K562 (cell line): ENCODE data around the gene ZC3H15. TPM values are rescaled to one million over a fixed set of nuclear protein-coding genes. Genes with fewer than 3 reads are reported as not detected.
"Not testable (repeated sequence)": the region's sequence is repeated elsewhere in the genome, so short reads cannot be mapped to it uniquely, and the experiment has no call there.

Experiments used
- ATAC-seq: fragments of 200-7000 bp; cut with Tn5 transposase; 3 replicates; pipeline ENCODE4 v1.9.1; 2020; ENCODE audit warnings: moderate library complexity
- BruUV-seq: library from RNA; stranded (reverse); fragments of 400-500 nt; replicated peaks from 2 replicates; lab custom pipeline; 2021; lab: Mats Ljungman, UMichigan
- CTCF ChIA-PET: fragments of 300-600 bp; formaldehyde crosslinking; extraction: SDS; loops from one replicate; lab custom pipeline; 2021; ENCODE audit warnings: low intra/inter-chr PET ratio; lab: Yijun Ruan, JAX
- POLR2A ChIA-PET: fragments of 300-600, 350-650 bp; sonication (Branson Sonifier 250); formaldehyde crosslinking; extraction: SDS; loops from one replicate; lab custom pipeline; 2021; ENCODE audit warnings: antibody characterized with exemption, inconsistent platforms; lab: Yijun Ruan, JAX
- DNase-seq, 4 experiments: peaks; one replicate each; pipeline versions ENCODE4 v3.0.0 to v3.0.0-alpha.2; 2011 to 2018; ENCODE audit warnings: low spot score in 3 of 4, mixed read lengths in 3 of 4; ENCODE audit errors: extremely low read depth in 1 of 4
- FAIRE-seq: peaks from 2 replicates; lab custom pipeline; 2011; peaks lifted over from hg19 to GRCh38; lab: Jason Lieb, UNC
- H2AFZ ChIP-seq: 2 replicates; pipeline ENCODE4 v1.6.0; 2011; ENCODE audit warnings: low read depth, low read length, control low read depth, inconsistent platforms
- H3K27ac ChIP-seq: fragments of 200-600 bp; 3 replicates; pipeline ENCODE4 v1.8.0; 2011; ENCODE audit warnings: low read depth, mild to moderate bottlenecking, control low read depth, inconsistent platforms, low read length, moderate library complexity, mixed read lengths; ENCODE audit errors: extremely low read depth
- H3K27me3 ChIP-seq, 2 experiments: fragments of 300-600 bp in 1 of 2; 2 replicates in 1 of 2; 3 replicates in 1 of 2; pipeline versions ENCODE4 v1.6.0 to v1.8.0; 2011; ENCODE audit warnings: inconsistent platforms in 2 of 2, low read length in 2 of 2, mild to moderate bottlenecking in 1 of 2, mixed read lengths in 1 of 2, moderate library complexity in 1 of 2; ENCODE audit not compliant: control insufficient read depth in 2 of 2, insufficient read depth in 2 of 2
- H3K36me3 ChIP-seq: fragments of 300-600 bp; 3 replicates; pipeline ENCODE4 v1.8.0; 2011; ENCODE audit warnings: mild to moderate bottlenecking, low read length, inconsistent platforms; ENCODE audit not compliant: control insufficient read depth, insufficient read depth
- H3K4me1 ChIP-seq, 2 experiments: fragments of 200-600 bp in 1 of 2; replicated peaks in 1 of 2; 2 replicates in 1 of 2; 3 replicates in 1 of 2; pipeline versions ENCODE4 v1.5.1 to v1.8.0; 2011; ENCODE audit warnings: inconsistent platforms in 2 of 2, low read length in 2 of 2, mild to moderate bottlenecking in 1 of 2, mixed read lengths in 1 of 2, moderate library complexity in 1 of 2; ENCODE audit not compliant: control insufficient read depth in 2 of 2, insufficient read depth in 2 of 2
- H3K4me2 ChIP-seq: 2 replicates; pipeline ENCODE4 v1.6.1; 2011; ENCODE audit warnings: low read length, control low read depth, inconsistent platforms, mixed read lengths; ENCODE audit not compliant: insufficient read depth
- H3K4me3 ChIP-seq: fragments of 200-600 bp; sonication (generic), shearing (Covaris generic); 2 replicates; pipeline ENCODE4 v1.5.1; 2016; ENCODE audit warnings: control low read depth, inconsistent platforms
- H3K79me2 ChIP-seq: fragments of 200-600 bp; 3 replicates; pipeline ENCODE4 v1.8.0; 2011; ENCODE audit warnings: low read length, inconsistent platforms; ENCODE audit not compliant: control insufficient read depth, insufficient read depth
- H3K9ac ChIP-seq, 2 experiments: 2 replicates each; pipeline versions ENCODE4 v1.6.0 to v1.6.1; 2011; ENCODE audit warnings: low read depth in 2 of 2, low read length in 2 of 2, control low read depth in 1 of 2, inconsistent platforms in 1 of 2, mild to moderate bottlenecking in 1 of 2, mixed read lengths in 1 of 2; ENCODE audit not compliant: insufficient read depth in 1 of 2
- H3K9me1 ChIP-seq: one replicate; pipeline ENCODE4 v1.6.0; 2011; ENCODE audit warnings: inconsistent platforms, mild to moderate bottlenecking, low read length, moderate library complexity; ENCODE audit not compliant: control insufficient read depth, insufficient read depth
- H3K9me3 ChIP-seq: replicated peaks from 2 replicates; pipeline ENCODE4 v1.5.1; 2011; ENCODE audit warnings: low read depth, low read length, inconsistent platforms; ENCODE audit not compliant: control insufficient read depth, insufficient read depth
- H4K20me1 ChIP-seq: replicated peaks from 2 replicates; pipeline ENCODE4 v1.6.1; 2011; ENCODE audit warnings: low read length, inconsistent platforms, mixed read lengths; ENCODE audit not compliant: control insufficient read depth, insufficient read depth
- CBX5 ChIP-seq: IDR thresholded peaks from 2 replicates; pipeline ENCODE4 v1.6.1; 2014; ENCODE audit warnings: low read depth, borderline replicate concordance
- CEBPG ChIP-seq, 3 experiments: fragments of 200-800 bp in 1 of 3; sonication (Bioruptor generic) in 1 of 3; sonication (generic) in 1 of 3; formaldehyde crosslinking in 1 of 3; IDR thresholded peaks in 2 of 3; conservative IDR thresholded peaks in 1 of 3; 2 replicates each; pipeline versions ENCODE4 v1.6.1 to v1.8.0; 2016 to 2022; ENCODE audit warnings: missing compliant biosample characterization in 2 of 3, missing genetic modification characterization in 2 of 3, mild to moderate bottlenecking in 1 of 3, missing genetic modification reagents in 1 of 3
- DACH1 ChIP-seq: fragments of 450-650 bp; IDR thresholded peaks from 2 replicates; pipeline ENCODE4 v1.6.1; 2018; ENCODE audit not compliant: partially characterized antibody
- MLLT1 ChIP-seq, 2 experiments: fragments of 450-650 bp; IDR thresholded peaks; 2 replicates each; pipeline ENCODE4 v1.6.1; 2016
- NFIC ChIP-seq: fragments of 450-650 bp; IDR thresholded peaks from 2 replicates; pipeline ENCODE4 v1.6.1; 2017; ENCODE audit warnings: mild to moderate bottlenecking, inconsistent platforms
- NR2C1 ChIP-seq, 2 experiments: fragments of 450-650 bp; IDR thresholded peaks; 2 replicates each; pipeline ENCODE4 v1.6.1; 2017; ENCODE audit warnings: mild to moderate bottlenecking in 2 of 2, antibody characterized with exemption in 1 of 2, inconsistent platforms in 1 of 2, missing compliant biosample characterization in 1 of 2, missing genetic modification characterization in 1 of 2
- PHB2 ChIP-seq: fragments of 450-650 bp; IDR thresholded peaks from 2 replicates; pipeline ENCODE4 v1.6.1; 2017; ENCODE audit warnings: low read depth
- POLR2AphosphoS5 ChIP-seq: IDR thresholded peaks from 2 replicates; pipeline ENCODE4 v1.6.1; 2011; ENCODE audit warnings: mild to moderate bottlenecking, low read depth, low read length, moderate library complexity; ENCODE audit not compliant: control insufficient read depth, insufficient read depth
- RAD51 ChIP-seq: fragments of 450-650 bp; IDR thresholded peaks from 2 replicates; pipeline ENCODE4 v1.7.1; 2016; ENCODE audit warnings: low read depth, mild to moderate bottlenecking, borderline replicate concordance
- RCOR1 ChIP-seq, 2 experiments: IDR thresholded peaks; 2 replicates each; pipeline ENCODE4 v1.6.1; 2012; ENCODE audit warnings: low read depth in 2 of 2, low read length in 2 of 2, borderline replicate concordance in 1 of 2, improper control_type of control experiment in 1 of 2
- SMARCA4 ChIP-seq: fragments of 450-650 bp; IDR thresholded peaks from 2 replicates; pipeline ENCODE4 v1.6.1; 2016
- SOX6 ChIP-seq: fragments of 450-650 bp; IDR thresholded peaks from 2 replicates; pipeline ENCODE4 v1.6.1; 2014; ENCODE audit warnings: mild to moderate bottlenecking
- STAT5A ChIP-seq: IDR thresholded peaks from 2 replicates; pipeline ENCODE4 v1.6.1; 2012; ENCODE audit warnings: low read length, inconsistent platforms, borderline replicate concordance
- WGBS: fragments of 100-300 bp; shearing (Covaris generic); methylation state at CpG from one replicate; pipeline ENCODE4 v1.1.6; 2016; ENCODE audit warnings: low coverage, mixed read lengths; ENCODE audit not compliant: insufficient coverage; ENCODE audit errors: missing lambda C conversion rate; 5-methylcytosine and 5-hydroxymethylcytosine counted together
- in situ Hi-C: fragments of 300-500 bp; cut with MboI; formaldehyde crosslinking; loops from 4 replicates; pipeline ENCODE4 v1.15.0; 2018; ENCODE audit warnings: inconsistent platforms, mixed read lengths
- intact Hi-C: fragments of 100-400 bp; cut with micrococcal nuclease; formaldehyde crosslinking; loops from 2 replicates; pipeline ENCODE4 v1.14.2; 2022
- polyA plus RNA-seq, 8 experiments: library from polyadenylated mRNA; depleted of rRNA in 4 of 8; stranded (reverse) in 5 of 8; unstranded in 3 of 8; fragments of >200 nt; fragmentation: Nextera tagmentation in 2 of 8; fragmentation: Illumina TruSeq in 1 of 8; extraction: Ambion mirVana in 2 of 8; extraction: Trizol in 1 of 8; gene quantifications; 2 replicates each; pipeline versions ENCODE4 v1.2.1 to v1.2.3, GENCODE V29; 2011 to 2014; ENCODE audit warnings: inconsistent platforms in 1 of 8, missing spikeins in 1 of 8
- total RNA-seq, 7 experiments: library from RNA; depleted of rRNA in 6 of 7; stranded (reverse); fragments of >200 nt in 6 of 7; fragmentation: Illumina TruSeq in 2 of 7; extraction: Trizol in 2 of 7; gene quantifications; 2 replicates each; pipeline versions ENCODE4 v1.2.1 to v1.2.3, GENCODE V29; 2011 to 2021; ENCODE audit warnings: low replicate concordance in 1 of 7
- TF ChIP-seq, protein P1 (sequence below), 2 experiments: fragments of 250-450 bp in 1 of 2; fragments of 450-650 bp in 1 of 2; sonication (Bioruptor Pico) in 1 of 2; IDR thresholded peaks; 2 replicates each; pipeline versions ENCODE4 v1.6.1 to v1.8.0; 2016 to 2021; ENCODE audit warnings: mild to moderate bottlenecking in 2 of 2, moderate library complexity in 2 of 2, missing compliant biosample characterization in 1 of 2, missing genetic modification characterization in 1 of 2
- TF ChIP-seq, protein P2 (sequence below), 3 experiments: fragments of 200-800 bp in 1 of 3; fragments of 250-450 bp in 1 of 3; fragments of 450-650 bp in 1 of 3; sonication (Bioruptor Pico) in 1 of 3; sonication (Bioruptor generic) in 1 of 3; formaldehyde crosslinking in 1 of 3; IDR thresholded peaks; 2 replicates each; pipeline versions ENCODE4 v1.6.1 to v1.8.0; 2016 to 2022; ENCODE audit warnings: mild to moderate bottlenecking in 2 of 3, missing genetic modification characterization in 2 of 3, missing compliant biosample characterization in 1 of 3, moderate library complexity in 1 of 3

ZC3H15 gene
- total and polyA plus RNA-seq, 9 of the 15 experiments (the other 6 are each of a cell fraction or from before 2014, with no cell fraction given) = 132 to 286 (median 189) TPM

DNA sequence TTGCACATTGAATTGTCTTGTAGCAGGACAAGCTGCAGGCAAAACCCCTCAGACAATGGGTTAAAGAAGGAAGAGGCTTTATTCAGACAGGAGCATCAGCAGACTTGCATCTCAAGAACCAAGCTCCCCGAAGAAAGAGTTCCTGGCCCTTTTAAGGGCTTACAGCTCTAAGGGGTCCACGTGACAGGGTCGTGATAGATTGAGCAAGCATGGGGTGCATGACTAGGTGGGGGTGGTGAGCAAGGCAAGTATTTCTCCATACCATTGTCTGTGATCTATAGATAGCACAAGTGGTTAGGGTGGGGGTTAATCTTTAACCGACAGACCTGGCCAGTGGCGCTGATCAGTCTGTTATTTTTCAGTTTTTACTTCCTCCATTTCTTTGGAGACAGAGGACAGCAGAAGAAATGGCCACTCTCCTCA is 46.4 kb upstream of the ZC3H15 start:
- H3K9me1 ChIP-seq; in situ Hi-C loops; intact Hi-C loops; H3K4me1 ChIP-seq; H3K4me3 ChIP-seq; H3K9ac ChIP-seq; BruUV-seq; H4K20me1 ChIP-seq; CTCF ChIA-PET; H3K36me3 ChIP-seq; H3K27me3 ChIP-seq; H3K79me2 ChIP-seq; TF ChIP-seq NR2C1 (IDR thresholded peaks at IDR 0.05): not testable (repeated sequence)
- WGBS = 2% methylated on average over 5 of the region's 5 CpGs
- H2AFZ ChIP-seq = peak overlapping the region; percentile 61
- peak in 3 of 4 experiments; percentile 29 to 77 (median 35) for DNase-seq
- H3K4me2 ChIP-seq = peak overlapping the region; percentile 1; the same call in 1 of the 2 replicates
- peak; percentile 63 for ATAC-seq
- POLR2A ChIA-PET = interaction anchor here (0.6 kb wide), 1 partner anchor 13 kb away, joined by 3 read pairs; no protein-coding TSS in a partner anchor
- H3K9me3 ChIP-seq = peaks cover 18% of the 10 kb centered on the region
- peak overlapping the region; percentile 67 for H3K27ac ChIP-seq
- peak; percentile 23 for FAIRE-seq
- TF ChIP-seq NR2C1 (tag; IDR thresholded peaks at IDR 0.05) (0 out of 2 replicates have a peak, but pooled peaks have one; percentile 29), PHB2 (0 out of 2 replicates have a peak, but pooled peaks have one; percentile 26), RCOR1 (IDR thresholded peaks at IDR 0.05; ENCODE audit: borderline replicate concordance in 1 of 2, low read depth in 2 of 2, low read length in 2 of 2) (0 out of 4 replicates have a peak, but pooled peaks of 1 of the 2 experiments have one; percentile 31), SMARCA4 (peak; percentile 72; the same call in 1 of the 2 replicates), NFIC (peak; percentile 61), CBX5 (0 out of 2 replicates have a peak, but pooled peaks have one; percentile 36), MLLT1 (IDR thresholded peaks at IDR 0.05) (peak in 1 of 2 experiments; percentile 31; a peak in 1 of 4 replicates), DACH1 (peak; percentile 8), SOX6 (peak; percentile 87), CEBPG (CRISPR knock-in tag; IDR thresholded peaks at IDR 0.05) (peak; percentile 89), CEBPG (tag; conservative IDR thresholded peaks at IDR 0.05 in 1 of 2, IDR thresholded peaks at IDR 0.05 in 1 of 2) (peak in 1 of 2 experiments; percentile 79; a peak in 2 of 4 replicates), RAD51 (peak; percentile 58; the same call in 1 of the 2 replicates), STAT5A (peak; percentile 64; the same call in 1 of the 2 replicates), POLR2AphosphoS5 (peak; percentile 74; the same call in 1 of the 2 replicates)
- TF ChIP-seq, protein P1, sequence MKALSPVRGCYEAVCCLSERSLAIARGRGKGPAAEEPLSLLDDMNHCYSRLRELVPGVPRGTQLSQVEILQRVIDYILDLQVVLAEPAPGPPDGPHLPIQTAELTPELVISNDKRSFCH (CRISPR knock-in tag; IDR thresholded peaks at IDR 0.05) = not testable (repeated sequence)
- TF ChIP-seq, protein P1 (tag; IDR thresholded peaks at IDR 0.05) = peak; percentile 72; the same call in 1 of the 2 replicates
- TF ChIP-seq, protein P2, sequence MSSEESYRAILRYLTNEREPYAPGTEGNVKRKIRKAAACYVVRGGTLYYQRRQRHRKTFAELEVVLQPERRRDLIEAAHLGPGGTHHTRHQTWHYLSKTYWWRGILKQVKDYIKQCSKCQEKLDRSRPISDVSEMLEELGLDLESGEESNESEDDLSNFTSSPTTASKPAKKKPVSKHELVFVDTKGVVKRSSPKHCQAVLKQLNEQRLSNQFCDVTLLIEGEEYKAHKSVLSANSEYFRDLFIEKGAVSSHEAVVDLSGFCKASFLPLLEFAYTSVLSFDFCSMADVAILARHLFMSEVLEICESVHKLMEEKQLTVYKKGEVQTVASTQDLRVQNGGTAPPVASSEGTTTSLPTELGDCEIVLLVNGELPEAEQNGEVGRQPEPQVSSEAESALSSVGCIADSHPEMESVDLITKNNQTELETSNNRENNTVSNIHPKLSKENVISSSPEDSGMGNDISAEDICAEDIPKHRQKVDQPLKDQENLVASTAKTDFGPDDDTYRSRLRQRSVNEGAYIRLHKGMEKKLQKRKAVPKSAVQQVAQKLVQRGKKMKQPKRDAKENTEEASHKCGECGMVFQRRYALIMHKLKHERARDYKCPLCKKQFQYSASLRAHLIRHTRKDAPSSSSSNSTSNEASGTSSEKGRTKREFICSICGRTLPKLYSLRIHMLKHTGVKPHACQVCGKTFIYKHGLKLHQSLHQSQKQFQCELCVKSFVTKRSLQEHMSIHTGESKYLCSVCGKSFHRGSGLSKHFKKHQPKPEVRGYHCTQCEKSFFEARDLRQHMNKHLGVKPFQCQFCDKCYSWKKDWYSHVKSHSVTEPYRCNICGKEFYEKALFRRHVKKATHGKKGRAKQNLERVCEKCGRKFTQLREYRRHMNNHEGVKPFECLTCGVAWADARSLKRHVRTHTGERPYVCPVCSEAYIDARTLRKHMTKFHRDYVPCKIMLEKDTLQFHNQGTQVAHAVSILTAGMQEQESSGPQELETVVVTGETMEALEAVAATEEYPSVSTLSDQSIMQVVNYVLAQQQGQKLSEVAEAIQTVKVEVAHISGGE (CRISPR knock-in tag; IDR thresholded peaks at IDR 0.05) = peak in 1 of 3 experiments; percentile 58; a peak in 1 of 6 replicates
